CD8-positive, alpha-beta memory T cell (primary cell): ENCODE measurements around the gene MYO1H. TPM values are rescaled to one million over a fixed set of nuclear protein-coding genes. Genes with fewer than 3 reads are reported as not detected.

ENCODE experiments used
- CTCF ChIA-PET: fragments of 350-600 bp; sonication (Branson Sonifier 250); formaldehyde crosslinking; loops from one replicate; lab custom pipeline; 2021; ENCODE audit warnings: antibody characterized with exemption; lab: Charles Lee
- POLR2A ChIA-PET: fragments of 350-600 bp; sonication (Branson Sonifier 250); formaldehyde crosslinking; loops from one replicate; lab custom pipeline; 2021; ENCODE audit warnings: antibody characterized with exemption; lab: Charles Lee
- DNase-seq, 5 donors: peaks; one replicate each; pipeline versions ENCODE4 v3.0.0 to v3.0.0-alpha.2; 2020 to 2022; ENCODE audit warnings: mixed read lengths in 1 of 5
- H3K27ac ChIP-seq: one replicate; pipeline ENCODE4 v1.7.0; 2013; ENCODE audit warnings: low read depth, mild to moderate bottlenecking, low read length, moderate library complexity
- H3K27me3 ChIP-seq: 2 replicates; pipeline ENCODE4 v1.7.0; 2013; ENCODE audit warnings: low read length, mild to moderate bottlenecking; ENCODE audit not compliant: insufficient read depth, poor library complexity, severe bottlenecking
- H3K36me3 ChIP-seq: 2 replicates; pipeline ENCODE4 v1.7.0; 2013; ENCODE audit warnings: mild to moderate bottlenecking, low read length, moderate library complexity; ENCODE audit not compliant: insufficient read depth
- H3K4me1 ChIP-seq: 2 replicates; pipeline ENCODE4 v1.7.0; 2013; ENCODE audit warnings: mild to moderate bottlenecking, low read length, moderate library complexity; ENCODE audit not compliant: insufficient read depth
- H3K4me3 ChIP-seq: 2 replicates; pipeline ENCODE4 v1.7.0; 2013; ENCODE audit warnings: mild to moderate bottlenecking, low read length
- H3K9me3 ChIP-seq: 2 replicates; pipeline ENCODE4 v1.7.0; 2013; ENCODE audit warnings: mild to moderate bottlenecking, low read length
- H3K27ac Mint-ChIP-seq, 8 donors: one replicate each; pipeline ENCODE4 v1.8.0; 2020 to 2021; ENCODE audit warnings: mixed read lengths in 8 of 8, mild to moderate bottlenecking in 6 of 8, inconsistent platforms in 3 of 8, moderate library complexity in 3 of 8
- H3K27me3 Mint-ChIP-seq, 2 donors: one replicate each; pipeline ENCODE4 v1.8.0; 2020 to 2021; ENCODE audit warnings: mixed read lengths in 2 of 2, mild to moderate bottlenecking in 1 of 2, moderate library complexity in 1 of 2
- H3K36me3 Mint-ChIP-seq, 3 donors: one replicate each; pipeline ENCODE4 v1.8.0; 2020 to 2021; ENCODE audit warnings: mixed read lengths in 3 of 3, inconsistent platforms in 1 of 3, mild to moderate bottlenecking in 1 of 3
- H3K4me1 Mint-ChIP-seq, 3 donors: one replicate each; pipeline ENCODE4 v1.8.0; 2020 to 2021; ENCODE audit warnings: mixed read lengths in 3 of 3, inconsistent platforms in 1 of 3, mild to moderate bottlenecking in 1 of 3
- H3K4me3 Mint-ChIP-seq, 7 donors: one replicate each; pipeline ENCODE4 v1.8.0; 2020 to 2021; ENCODE audit warnings: mixed read lengths in 7 of 7, mild to moderate bottlenecking in 6 of 7, moderate library complexity in 4 of 7, inconsistent platforms in 2 of 7
- H3K9me3 Mint-ChIP-seq, 5 donors: one replicate each; pipeline ENCODE4 v1.8.0; 2020 to 2022; ENCODE audit warnings: mixed read lengths in 5 of 5, mild to moderate bottlenecking in 3 of 5, moderate library complexity in 2 of 5, inconsistent platforms in 1 of 5
- polyA plus RNA-seq: library from polyadenylated mRNA; unstranded; fragments of 300-500 nt; fragmentation: Illumina TruSeq; gene quantifications from one replicate; pipeline ENCODE4 v1.2.3, GENCODE V29; 2021
- total RNA-seq, 2 experiments: library from RNA; stranded (reverse); gene quantifications; one replicate each; pipeline ENCODE4 v1.2.3, GENCODE V29; 2021

Gene MYO1H
- total and polyA plus RNA-seq, 3 experiments from 2014 or later = not detected

GRCh38 chr12:109489016-109489954 is 141.6 kb downstream of the MYO1H start:
- no peaks in the 10 kb centered on the region for H3K27me3 ChIP-seq

DNA sequence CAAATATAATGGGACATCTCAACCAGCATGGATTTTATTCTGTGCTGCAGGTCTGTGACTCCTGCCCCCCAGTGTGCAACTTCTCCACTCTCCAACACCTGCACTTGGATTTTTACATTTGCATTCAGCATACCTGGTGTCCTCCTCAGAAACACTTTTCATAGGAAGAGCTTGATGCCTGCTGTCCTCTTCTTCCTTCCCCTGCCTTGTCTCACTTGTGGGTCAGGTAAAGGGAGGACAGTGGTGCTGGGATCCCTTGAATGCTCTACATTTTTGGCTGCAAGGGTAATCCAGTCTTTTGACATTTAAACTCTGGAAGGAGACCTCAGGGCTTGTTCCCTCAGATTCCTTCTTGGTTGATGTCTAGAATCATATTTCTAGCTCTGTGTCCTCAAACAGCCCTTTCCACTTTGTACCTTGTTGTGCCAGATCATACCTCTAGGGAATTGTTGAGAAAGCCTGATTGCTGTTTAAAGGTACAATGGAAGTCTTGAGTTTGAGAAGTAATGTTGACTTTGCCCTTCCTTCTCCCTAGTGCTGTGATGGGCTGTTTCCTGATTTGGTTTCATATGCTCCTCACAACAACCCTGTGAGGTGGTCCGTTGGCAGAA is 142.4 kb downstream of the MYO1H start:
- H3K4me1 ChIP-seq = no peaks in the 10 kb centered on the region
- no peaks in the 10 kb centered on the region for H3K9me3 Mint-ChIP-seq
- H3K36me3 ChIP-seq = peaks cover 62% of the 10 kb centered on the region
- H3K36me3 Mint-ChIP-seq = peaks cover 6 to 93% (median 27%) of the 10 kb centered on the region in 3 donors
- DNase-seq = no peak
- ChIA-PET POLR2A (no interaction called here), CTCF (no interaction called here)
- H3K27ac ChIP-seq = no peak overlapping the region
- no peaks in the 10 kb centered on the region for H3K9me3 ChIP-seq
- H3K4me3 ChIP-seq = no peak overlapping the region
- no peaks in the 10 kb centered on the region for H3K4me1 Mint-ChIP-seq
- no peaks in the 10 kb centered on the region for H3K27me3 ChIP-seq
- peaks cover 0 to 5% of the 10 kb centered on the region in 2 donors for H3K27me3 Mint-ChIP-seq
- H3K4me3 Mint-ChIP-seq = no peak overlapping the region
- no peak overlapping the region for H3K27ac Mint-ChIP-seq

More at GRCh38 chr12:109489016-109489954, 141.6 kb downstream of the MYO1H start:
- H3K36me3 ChIP-seq = peaks cover 69% of the 10 kb centered on the region
- H3K9me3 Mint-ChIP-seq = no peaks in the 10 kb centered on the region
- no peaks in the 10 kb centered on the region for H3K4me1 Mint-ChIP-seq
- H3K4me3 Mint-ChIP-seq = no peak overlapping the region
- H3K4me1 ChIP-seq = no peaks in the 10 kb centered on the region
- no peak for DNase-seq
- H3K36me3 Mint-ChIP-seq = peaks cover 5 to 93% (median 30%) of the 10 kb centered on the region in 3 donors
- no peak overlapping the region for H3K4me3 ChIP-seq
- ChIA-PET CTCF (no interaction called here), POLR2A (no interaction called here)
- H3K27me3 Mint-ChIP-seq = peaks cover 0 to 5% of the 10 kb centered on the region in 2 donors
- H3K9me3 ChIP-seq = no peaks in the 10 kb centered on the region
- H3K27ac Mint-ChIP-seq = peak overlapping the region in 2 of 8 donors; percentile 34 to 77
- no peak overlapping the region for H3K27ac ChIP-seq

GRCh38 chr12:109491671-109492070 is 144.0 kb downstream of the MYO1H start:
- Histone ChIP-seq H3K36me3 (peaks cover 45% of the 10 kb centered on the region), H3K27me3 (no peaks in the 10 kb centered on the region), H3K4me3 (no peak overlapping the region), H3K9me3 (no peaks in the 10 kb centered on the region), H3K27ac (no peak overlapping the region), H3K4me1 (no peaks in the 10 kb centered on the region)
- no peak overlapping the region for H3K27ac Mint-ChIP-seq
- no peak overlapping the region for H3K4me3 Mint-ChIP-seq
- peaks cover 0 to 5% of the 10 kb centered on the region in 2 donors for H3K27me3 Mint-ChIP-seq
- peaks cover 16 to 93% (median 27%) of the 10 kb centered on the region in 3 donors for H3K36me3 Mint-ChIP-seq
- no peak for DNase-seq
- ChIA-PET POLR2A (no interaction called here), CTCF (no interaction called here)
- no peaks in the 10 kb centered on the region for H3K9me3 Mint-ChIP-seq
- H3K4me1 Mint-ChIP-seq = no peaks in the 10 kb centered on the region

DNA sequence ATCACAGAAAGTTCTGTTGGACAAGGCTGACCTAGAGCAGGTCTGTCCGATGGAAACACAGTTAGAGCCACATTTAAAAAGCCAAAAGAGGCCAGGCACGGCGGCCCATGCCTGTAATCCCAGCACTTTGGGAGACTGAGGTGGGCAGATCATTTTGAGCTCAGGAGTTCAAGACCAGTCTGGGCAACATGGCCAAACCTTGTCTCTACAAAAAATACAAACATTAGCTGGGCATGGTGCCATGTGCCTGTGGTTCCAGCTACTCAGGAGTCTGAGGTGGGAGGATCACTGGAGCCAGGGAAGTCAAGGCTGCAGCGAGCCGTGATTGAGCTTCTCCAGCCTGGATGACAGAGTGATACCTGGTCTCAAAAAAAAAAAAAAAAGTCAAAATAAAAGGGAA is 144.7 kb downstream of the MYO1H start:
- Histone ChIP-seq H3K4me1 (no peaks in the 10 kb centered on the region), H3K4me3 (no peak overlapping the region), H3K27ac (no peak overlapping the region), H3K9me3 (no peaks in the 10 kb centered on the region), H3K36me3 (peaks cover 38% of the 10 kb centered on the region), H3K27me3 (no peaks in the 10 kb centered on the region)
- Mint-ChIP-seq H3K4me1 (no peaks in the 10 kb centered on the region), H3K36me3 (peaks cover 16 to 89% (median 26%) of the 10 kb centered on the region in 3 donors), H3K4me3 (no peak overlapping the region), H3K9me3 (no peaks in the 10 kb centered on the region), H3K27ac (no peak overlapping the region), H3K27me3 (peaks cover 0 to 5% of the 10 kb centered on the region in 2 donors)
- CTCF ChIA-PET = no interaction called here
- DNase-seq = no peak
- POLR2A ChIA-PET = no interaction called here

GRCh38 chr12:109493090-109493489 is 145.4 kb downstream of the MYO1H start:
- Histone ChIP-seq H3K36me3 (peaks cover 37% of the 10 kb centered on the region), H3K4me1 (no peaks in the 10 kb centered on the region), H3K27me3 (no peaks in the 10 kb centered on the region), H3K4me3 (no peak overlapping the region), H3K27ac (no peak overlapping the region), H3K9me3 (no peaks in the 10 kb centered on the region)
- Mint-ChIP-seq H3K27me3 (peaks cover 0 to 5% of the 10 kb centered on the region in 2 donors), H3K27ac (peak overlapping the region in 1 of 8 donors; percentile 0), H3K4me1 (no peaks in the 10 kb centered on the region), H3K9me3 (no peaks in the 10 kb centered on the region), H3K36me3 (peaks cover 16 to 89% (median 28%) of the 10 kb centered on the region in 3 donors), H3K4me3 (no peak overlapping the region)
- DNase-seq = no peak
- ChIA-PET POLR2A (no interaction called here), CTCF (no interaction called here)

- H3K9me3 Mint-ChIP-seq = no peaks in the 10 kb centered on the region
Measured at GRCh38 chr12:109493938-109494337, 146.2 kb downstream of the MYO1H start.

GRCh38 chr12:109494348-109494881 is 146.7 kb downstream of the MYO1H start:
- Histone ChIP-seq H3K4me1 (no peaks in the 10 kb centered on the region), H3K36me3 (peaks cover 29% of the 10 kb centered on the region), H3K27me3 (no peaks in the 10 kb centered on the region), H3K9me3 (no peaks in the 10 kb centered on the region), H3K27ac (no peak overlapping the region), H3K4me3 (no peak overlapping the region)
- Mint-ChIP-seq H3K4me3 (no peak overlapping the region), H3K27ac (peak overlapping the region in 1 of 8 donors; percentile 25), H3K27me3 (peaks cover 0 to 1% of the 10 kb centered on the region in 2 donors), H3K36me3 (peaks cover 15 to 89% (median 24%) of the 10 kb centered on the region in 3 donors), H3K9me3 (no peaks in the 10 kb centered on the region), H3K4me1 (no peaks in the 10 kb centered on the region)
- CTCF ChIA-PET = no interaction called here
- POLR2A ChIA-PET = interaction anchor here (0.7 kb wide), 1 partner anchor 1562 kb away, joined by 3 read pairs; no protein-coding TSS in a partner anchor
- no peak for DNase-seq

More at GRCh38 chr12:109493938-109494337, 146.2 kb downstream of the MYO1H start:
- no peaks in the 10 kb centered on the region for H3K4me1 Mint-ChIP-seq
- peaks cover 31% of the 10 kb centered on the region for H3K36me3 ChIP-seq
- H3K9me3 ChIP-seq = no peaks in the 10 kb centered on the region
- no peak for DNase-seq
- no peak overlapping the region for H3K4me3 Mint-ChIP-seq
- no peak overlapping the region for H3K4me3 ChIP-seq
- H3K4me1 ChIP-seq = no peaks in the 10 kb centered on the region
- ChIA-PET CTCF (no interaction called here), POLR2A (no interaction called here)
- H3K27me3 Mint-ChIP-seq = peaks cover 0 to 5% of the 10 kb centered on the region in 2 donors
- no peak overlapping the region for H3K27ac ChIP-seq
- H3K27me3 ChIP-seq = no peaks in the 10 kb centered on the region
- H3K36me3 Mint-ChIP-seq = peaks cover 19 to 89% (median 25%) of the 10 kb centered on the region in 3 donors
- no peak overlapping the region for H3K27ac Mint-ChIP-seq
